ENCODE measurements around the gene NDUFC2. TPM values are rescaled to one million over a fixed set of nuclear protein-coding genes. Genes with fewer than 3 reads are reported as not detected.
"Not testable (repeated sequence)": the region's sequence is repeated elsewhere in the genome, so short reads cannot be mapped to it uniquely, and the experiment has no call there.

NDUFC2 gene
- polyA plus RNA-seq, 3 donors = 126 to 159 (median 158) TPM

DNA sequence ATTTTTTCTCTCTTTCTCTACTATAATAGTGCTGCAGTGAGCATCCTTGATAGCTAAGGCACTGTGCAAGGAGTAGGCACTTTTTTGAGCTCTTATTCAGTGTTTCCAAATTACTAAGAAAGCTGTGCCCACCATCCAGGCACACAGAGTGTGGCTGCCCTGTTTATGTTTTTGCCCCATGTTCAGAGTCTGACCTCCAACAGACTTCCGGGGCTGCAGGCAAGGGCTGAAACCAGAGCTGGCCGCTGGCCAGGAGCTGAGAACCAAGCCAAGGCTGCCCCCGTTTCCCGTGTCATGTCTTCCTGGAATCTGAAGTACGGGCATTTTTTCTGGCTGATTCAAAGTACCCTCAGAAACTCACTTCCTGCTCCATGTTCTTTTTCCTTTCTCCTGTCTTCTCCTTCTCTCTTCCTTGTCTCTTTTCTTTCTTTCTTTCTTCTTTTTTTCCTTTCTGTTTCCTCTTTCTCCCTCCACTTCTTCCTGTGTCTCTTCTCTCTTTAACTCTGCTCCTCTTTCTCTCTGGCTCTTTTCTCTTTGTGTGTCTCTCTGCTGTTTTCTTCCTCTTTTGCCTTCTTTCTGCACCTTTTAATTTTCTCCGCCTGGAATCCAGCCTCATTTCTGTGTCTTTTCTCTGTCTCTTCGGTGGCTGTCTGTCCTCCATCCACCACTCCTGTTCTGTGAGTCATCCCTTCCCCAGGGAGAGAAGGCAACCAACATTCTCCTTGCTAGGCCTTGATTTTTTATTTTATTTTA lies 39.6 kb downstream of the NDUFC2 start:
- DNase-seq (ENCODE audit: extremely low read depth in 1 of 11, low read depth in 9 of 11, low spot score in 4 of 11) = peak in 3 of 11 donors; percentile 39 to 45 (median 45)

DNA sequence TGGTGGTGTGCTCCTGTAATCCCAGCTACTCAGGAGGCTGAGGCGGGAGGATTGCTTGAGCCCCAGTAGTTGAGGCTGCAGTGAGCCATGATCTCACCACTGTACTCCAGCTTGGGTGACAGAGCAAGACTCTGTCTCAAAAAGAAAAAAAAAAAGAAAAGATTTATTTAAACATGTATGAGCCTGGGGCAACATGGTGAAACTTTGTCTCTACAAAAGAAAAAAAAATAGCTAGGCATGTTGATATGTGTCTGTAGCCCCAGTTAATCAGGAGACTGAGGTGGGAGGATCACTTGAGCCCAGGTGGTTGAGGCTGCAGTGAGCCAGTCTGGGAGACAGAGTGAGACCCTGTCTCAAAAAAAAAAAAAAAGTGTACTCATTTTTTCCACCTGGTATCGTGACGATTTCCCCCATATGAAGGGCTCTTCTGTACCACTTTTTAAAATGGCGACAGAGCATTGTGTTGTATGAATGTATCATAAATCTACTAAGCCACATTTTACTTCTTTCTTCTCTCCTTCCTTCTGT lies 40.2 kb downstream of the NDUFC2 start:
- no peak for DNase-seq (ENCODE audit: extremely low read depth in 1 of 11, low read depth in 9 of 11, low spot score in 4 of 11)

DNA sequence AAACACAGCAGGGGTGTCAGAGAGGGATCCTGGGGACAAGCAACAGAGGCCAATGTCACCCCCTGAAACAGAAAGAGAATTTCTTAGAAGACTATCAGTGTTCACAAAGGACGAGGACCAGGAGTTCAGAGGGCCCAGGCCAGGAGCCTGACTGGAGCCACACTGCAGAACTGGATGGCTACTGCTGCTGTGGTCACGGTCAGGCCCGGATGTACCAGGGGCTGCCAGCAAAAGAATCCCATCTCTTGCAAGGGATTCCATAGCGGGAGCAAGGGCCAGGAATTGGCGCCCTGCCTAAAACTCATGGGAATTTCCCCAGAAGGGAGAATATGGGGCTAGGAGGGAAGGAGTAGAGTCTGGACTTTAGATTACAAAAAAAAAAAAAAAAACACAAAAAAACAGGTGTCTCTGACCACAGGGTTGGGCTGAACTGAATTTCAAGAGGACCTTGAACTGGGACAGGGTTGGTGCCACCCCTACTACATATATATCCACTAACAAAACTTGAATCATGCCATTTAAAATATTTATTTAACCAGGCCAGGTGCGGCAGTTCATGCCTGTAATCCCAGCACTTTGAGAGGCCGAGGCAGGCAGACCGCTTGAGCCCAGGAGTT lies 40.9 kb downstream of the NDUFC2 start:
- DNase-seq (ENCODE audit: extremely low read depth in 1 of 11, low read depth in 9 of 11, low spot score in 4 of 11) = no peak

DNA sequence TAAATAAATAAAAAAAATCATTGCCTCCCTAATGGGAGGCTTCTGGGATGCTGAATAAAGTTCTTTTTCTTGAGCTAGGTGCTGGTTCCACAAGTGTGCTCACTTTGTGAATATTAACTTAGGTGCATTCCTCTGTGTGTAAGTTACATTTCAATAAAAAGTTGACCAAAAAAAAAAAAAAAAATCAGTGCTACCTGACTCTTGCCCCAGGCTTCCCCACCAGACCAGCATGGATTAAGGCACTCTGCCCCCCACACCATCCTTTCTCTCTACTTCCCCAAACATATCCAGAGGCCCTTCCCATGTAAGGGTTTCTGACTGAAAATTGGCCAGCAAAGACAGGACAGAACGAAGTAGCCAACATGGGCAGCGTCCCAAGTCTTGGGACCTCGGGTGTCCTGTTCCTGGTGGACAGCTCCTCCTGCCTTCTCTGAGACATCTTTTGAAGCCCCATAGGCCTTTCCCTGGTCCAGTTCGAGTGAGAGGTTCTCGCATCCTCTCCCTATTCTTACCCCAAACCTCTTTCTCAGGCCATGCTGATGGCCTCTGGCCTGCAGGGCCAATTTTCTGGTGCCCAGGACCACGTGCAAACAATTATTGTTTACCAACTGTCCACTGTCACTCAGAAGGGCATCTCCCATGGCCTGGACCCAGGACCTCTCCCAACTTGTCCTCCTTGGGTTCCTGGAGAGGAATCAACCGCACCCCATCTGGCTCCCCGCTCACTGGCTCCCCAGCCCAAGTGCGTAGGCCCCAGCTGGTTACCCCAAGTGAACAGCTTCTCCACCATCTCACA lies 41.6 kb downstream of the NDUFC2 start:
- DNase-seq (ENCODE audit: extremely low read depth in 1 of 11, low read depth in 9 of 11, low spot score in 4 of 11) = no peak

DNA sequence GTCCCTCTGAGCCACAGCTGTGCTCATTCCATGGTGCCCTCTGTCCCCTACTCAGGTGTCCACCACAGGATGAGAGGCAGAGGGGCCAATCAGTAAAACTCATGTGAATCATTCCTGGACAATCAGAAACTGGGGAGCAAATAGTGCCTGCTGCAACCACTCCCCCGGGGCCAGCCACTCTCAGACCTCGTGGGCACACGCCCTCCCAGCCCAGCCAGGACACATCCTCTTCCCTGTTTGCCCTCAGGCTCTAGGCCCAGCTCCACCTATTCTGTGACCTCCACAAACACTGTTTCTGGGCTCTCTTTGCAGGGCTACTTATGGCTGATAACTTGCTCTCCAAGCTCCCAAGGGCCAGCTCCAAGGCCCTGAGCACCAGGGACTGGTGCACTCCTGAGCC lies 42.6 kb downstream of the NDUFC2 start:
- DNase-seq (ENCODE audit: extremely low read depth in 1 of 11, low read depth in 9 of 11, low spot score in 4 of 11) = no peak

DNA sequence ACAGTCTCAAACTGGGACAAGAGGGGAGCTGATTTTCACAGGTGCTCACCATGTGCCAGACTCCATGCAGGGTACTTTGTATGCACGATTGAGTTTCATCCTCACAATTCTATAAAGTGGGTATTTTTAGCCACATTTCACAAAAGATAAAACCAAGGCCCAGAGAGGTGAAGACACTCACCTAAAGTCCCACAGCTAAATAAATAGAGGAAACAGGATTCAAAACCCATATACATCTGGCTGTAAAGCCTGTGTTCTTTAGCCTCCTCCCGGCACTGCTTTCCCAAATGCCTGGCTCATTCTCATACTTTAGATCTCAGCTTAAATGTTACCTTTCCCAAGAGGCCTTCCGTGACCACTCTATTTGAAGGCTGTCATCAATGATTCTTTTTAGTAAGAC lies 43.3 kb downstream of the NDUFC2 start:
- no peak for DNase-seq (ENCODE audit: extremely low read depth in 1 of 11, low read depth in 9 of 11, low spot score in 4 of 11)

DNA sequence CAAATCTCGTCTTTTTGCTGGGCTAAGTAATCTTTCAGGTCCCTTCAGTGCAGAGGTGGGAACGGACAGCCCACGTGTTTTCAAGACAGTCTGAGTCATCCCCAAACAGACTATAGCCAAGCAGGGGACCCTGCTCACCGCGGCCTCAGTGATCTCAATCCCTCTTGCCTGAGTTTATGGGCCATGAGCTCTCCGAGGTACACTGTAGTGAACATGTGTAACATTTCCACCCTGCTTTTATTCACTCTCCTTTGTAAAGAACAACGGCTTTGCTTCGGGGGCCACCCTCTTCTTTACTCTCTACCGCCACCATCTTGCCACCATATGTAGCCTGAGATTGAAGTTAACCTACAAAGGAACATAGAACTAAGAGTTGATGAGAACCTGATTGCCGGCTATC lies 45.0 kb downstream of the NDUFC2 start:
- no peak for DNase-seq (ENCODE audit: extremely low read depth in 1 of 11, low read depth in 9 of 11, low spot score in 4 of 11)

DNA sequence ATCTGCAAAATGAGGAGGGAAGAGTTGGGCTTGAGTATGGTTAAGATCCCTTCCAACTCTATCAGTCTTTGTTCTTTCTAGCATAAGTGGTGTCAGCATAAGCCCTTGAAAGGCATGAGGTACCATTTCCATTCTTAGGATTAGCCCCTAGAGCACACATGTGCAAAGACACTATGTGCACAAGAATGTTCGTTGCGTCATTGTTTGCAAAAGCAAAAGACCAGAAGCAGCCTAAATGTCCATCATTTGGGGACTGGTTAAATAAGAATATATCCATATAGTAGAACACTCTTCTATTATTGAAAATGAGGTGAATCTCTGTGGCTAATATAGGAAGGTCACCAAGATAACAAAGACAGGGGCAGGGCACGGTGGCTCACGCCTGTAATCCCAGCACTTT lies 46.6 kb downstream of the NDUFC2 start:
- no peak for DNase-seq (ENCODE audit: extremely low read depth in 1 of 11, low read depth in 9 of 11, low spot score in 4 of 11)

DNA sequence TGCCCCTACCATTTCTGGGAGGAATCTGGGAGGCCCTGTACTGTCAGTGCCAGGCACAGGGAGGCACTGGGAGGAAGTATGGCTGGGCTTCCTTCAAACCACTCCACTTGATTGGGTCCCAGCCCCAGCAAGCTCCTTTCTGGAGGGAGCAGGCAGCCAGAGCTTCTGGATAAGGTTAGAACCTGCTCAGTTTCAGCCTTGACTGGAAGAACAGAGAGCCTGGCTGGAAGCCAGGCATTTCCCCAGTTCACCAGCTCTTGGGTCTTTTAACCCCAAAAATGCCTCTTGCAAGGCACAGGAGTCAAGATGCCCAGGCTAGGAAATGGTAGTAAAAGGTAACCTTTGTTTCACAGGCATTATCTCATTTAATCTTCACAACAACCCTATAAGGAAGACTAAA lies 47.6 kb downstream of the NDUFC2 start:
- no peak for DNase-seq (ENCODE audit: extremely low read depth in 1 of 11, low read depth in 9 of 11, low spot score in 4 of 11)

DNA sequence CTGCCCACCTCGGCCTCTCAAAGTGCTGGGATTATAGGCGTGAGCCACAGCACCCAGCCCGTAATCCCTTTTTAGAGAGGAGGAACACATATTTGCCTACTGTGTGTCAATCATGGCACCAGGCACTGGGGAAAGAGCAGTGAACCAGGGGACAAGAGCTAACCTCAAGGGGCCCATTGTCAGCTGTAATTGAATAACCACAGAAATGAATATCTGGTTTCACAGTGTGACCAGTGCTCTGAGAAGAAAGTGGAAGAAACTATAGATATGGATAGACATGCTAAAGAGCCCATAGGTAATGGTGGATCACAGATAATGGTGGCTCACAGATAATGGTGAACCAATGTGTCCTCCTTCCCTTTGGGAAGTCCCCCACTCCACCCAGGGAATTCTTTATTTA lies 48.0 kb downstream of the NDUFC2 start:
- DNase-seq (ENCODE audit: extremely low read depth in 1 of 11, low read depth in 9 of 11, low spot score in 4 of 11) = no peak

DNA sequence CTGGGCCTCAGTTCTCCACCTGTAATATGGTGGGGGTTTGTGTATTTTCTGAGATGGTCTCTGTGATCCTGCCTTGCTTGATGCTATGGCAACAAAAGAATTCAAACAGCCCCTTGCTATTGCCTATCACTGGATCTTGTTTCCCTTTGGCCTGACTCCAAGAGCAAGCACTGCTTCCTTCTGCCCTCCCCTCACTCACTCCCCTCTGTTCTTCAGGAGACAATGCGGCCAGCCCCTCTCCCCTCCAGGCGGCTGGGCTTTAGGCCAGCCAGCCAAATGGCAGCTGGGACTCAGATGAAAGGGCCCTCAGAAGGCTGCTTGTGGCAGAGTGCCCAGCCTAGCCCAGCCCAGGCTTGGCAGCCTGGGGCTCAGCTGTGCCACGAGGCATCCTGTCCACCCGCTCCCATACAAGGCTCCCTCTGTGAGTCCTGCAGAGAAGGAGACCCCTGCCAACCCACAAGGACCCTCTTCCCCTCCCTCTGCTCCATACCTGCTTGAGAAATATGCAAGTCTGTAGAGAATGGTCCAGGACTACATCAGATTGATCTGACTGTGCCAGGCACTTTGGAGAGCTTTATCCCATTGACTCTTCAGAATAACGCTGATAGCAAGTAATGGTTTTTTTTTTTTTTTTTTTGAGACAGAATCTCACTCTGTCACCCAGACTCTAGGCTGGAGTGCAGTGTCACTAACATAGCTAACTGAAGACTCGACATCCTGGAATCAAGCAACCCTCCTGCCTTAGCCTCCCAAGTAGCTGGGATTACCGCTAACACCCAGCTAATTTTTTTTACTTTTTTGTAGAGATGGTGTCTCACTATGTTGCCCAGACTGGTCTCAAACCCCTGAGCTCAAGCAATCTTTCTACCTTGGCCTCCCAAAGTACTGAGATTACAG lies 49.0 kb downstream of the NDUFC2 start:
- peak in 10 of 11 donors; percentile 60 to 84 (median 78) for DNase-seq (ENCODE audit: extremely low read depth in 1 of 11, low read depth in 9 of 11, low spot score in 4 of 11)

DNA sequence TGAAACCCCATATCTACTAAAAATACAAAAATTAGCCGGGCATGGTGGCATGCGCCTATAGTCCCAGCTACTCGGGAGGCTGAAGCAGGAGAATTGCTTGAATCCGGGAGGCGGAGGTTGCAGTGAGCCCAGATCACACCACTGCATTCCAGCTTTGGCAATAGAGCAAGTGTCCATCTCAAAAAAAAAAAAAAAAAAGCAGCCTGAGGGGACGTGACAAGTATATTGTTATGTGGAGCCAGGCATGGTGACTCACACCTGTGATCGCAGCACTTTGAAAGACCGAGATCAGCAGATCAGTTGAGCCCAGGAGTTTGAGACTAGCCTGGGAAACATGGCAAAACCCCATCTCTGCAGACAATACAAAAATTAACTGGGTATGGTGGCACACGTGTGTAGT lies 51.2 kb downstream of the NDUFC2 start:
- DNase-seq (ENCODE audit: extremely low read depth in 1 of 11, low read depth in 9 of 11, low spot score in 4 of 11) = not testable (repeated sequence)

DNA sequence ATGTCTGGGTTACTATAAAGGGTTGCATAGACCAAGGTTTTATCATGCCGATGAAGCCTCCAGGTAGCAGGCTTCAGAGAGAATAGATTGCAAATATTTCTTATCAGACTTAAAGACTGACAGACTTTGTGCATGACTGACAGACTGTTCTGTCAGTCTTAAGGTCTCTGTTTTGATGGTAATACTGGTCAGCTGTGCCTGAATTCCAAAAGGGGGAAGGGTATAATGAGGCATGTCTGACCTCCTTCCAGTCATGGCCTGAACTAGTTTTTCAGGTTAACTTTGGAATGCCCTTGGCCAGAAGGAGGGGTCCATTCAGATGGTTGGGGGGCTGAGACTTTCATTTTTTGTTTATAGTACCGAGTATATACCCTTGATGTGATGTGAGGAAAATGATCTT lies 51.9 kb downstream of the NDUFC2 start:
- no peak for DNase-seq (ENCODE audit: extremely low read depth in 1 of 11, low read depth in 9 of 11, low spot score in 4 of 11)

DNA sequence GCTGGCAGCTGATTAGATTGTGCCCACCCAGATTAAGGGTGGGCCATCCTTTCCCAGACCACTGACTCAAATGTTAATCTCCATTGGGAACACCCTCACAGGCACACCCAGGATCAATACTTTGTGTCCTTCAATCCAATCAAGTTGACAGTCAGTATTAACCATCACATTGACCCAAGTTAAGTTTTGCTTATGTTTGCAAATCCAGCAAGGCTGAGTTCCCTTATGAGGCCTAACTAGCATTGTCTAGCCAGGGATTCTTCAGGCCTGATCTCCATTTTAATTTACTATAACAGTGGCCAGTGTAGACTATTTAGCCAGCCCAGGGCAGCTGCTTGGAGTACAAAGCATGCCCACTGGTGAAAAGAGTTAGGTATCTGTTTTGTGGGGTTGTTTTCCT lies 54.3 kb downstream of the NDUFC2 start:
- DNase-seq (ENCODE audit: extremely low read depth in 1 of 11, low read depth in 9 of 11, low spot score in 4 of 11) = no peak

DNA sequence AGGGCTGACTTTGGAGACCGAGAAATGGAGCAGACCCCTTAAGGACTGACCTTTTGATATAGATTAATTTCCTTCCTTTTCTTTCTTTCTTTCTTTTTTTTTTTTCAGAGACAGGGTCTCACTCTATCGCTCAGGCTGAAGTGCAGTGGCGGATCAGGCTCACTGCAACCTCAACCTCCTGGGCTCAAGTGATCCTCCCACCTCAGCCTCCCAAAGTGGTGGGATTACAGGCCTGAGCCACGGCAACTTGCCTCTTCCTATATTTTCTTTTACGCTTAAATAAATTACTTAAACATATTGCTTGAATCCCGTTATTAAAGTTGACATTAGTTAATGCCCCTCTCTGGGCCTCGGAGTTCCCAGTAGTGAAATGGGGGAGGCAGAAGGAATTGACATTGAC lies 56.2 kb downstream of the NDUFC2 start:
- no peak for DNase-seq (ENCODE audit: extremely low read depth in 1 of 11, low read depth in 9 of 11, low spot score in 4 of 11)

DNA sequence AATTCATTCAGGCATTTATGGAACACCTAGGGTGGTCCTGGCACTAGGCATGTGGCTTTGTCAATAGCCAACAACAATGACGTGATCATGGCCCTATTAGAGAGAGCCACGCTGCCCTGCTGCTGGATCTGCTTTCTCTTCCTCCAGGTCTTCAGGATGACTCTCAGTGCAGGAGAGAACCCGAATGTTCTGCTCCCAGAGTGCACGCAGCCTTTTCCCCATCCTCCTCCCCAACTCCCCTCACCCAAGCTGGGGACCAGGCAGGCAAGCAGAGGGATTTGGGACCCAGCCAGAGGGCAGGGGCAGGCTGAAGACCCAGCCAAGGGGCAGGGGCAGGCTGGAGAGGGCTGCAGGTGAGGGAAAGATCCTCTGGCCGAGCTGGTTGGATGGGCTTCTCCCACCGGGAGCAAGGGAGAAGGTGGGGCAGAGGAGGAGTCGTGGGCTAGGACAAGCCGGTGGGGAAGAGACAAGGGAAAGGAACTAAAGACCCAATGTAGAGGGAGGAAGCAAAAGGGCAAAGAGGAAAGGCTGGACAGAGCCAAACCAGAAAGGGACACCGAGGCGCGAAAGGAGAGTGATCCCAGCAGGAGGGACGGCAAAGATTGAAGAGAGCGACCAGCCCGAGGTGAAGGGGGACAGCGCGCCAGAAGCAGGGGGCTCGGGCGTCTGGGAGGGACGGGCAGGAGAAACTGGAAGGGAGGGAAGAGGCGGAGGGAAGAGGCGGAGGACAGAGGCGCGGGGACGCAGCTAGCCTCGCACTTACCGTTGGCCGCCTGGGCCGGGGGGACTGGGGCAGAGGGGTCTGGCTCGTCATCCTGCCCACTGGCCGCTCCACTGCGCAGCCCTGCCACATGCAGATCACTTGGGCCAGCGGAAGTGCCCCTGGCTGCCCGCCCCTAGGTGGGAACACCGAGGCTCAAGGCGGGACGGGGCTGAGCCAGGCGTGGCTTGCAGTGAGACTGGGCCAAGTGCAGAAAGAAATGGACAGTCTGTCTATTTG lies 57.0 kb downstream of the NDUFC2 start, which contains the start of gene KCTD14:
Gene KCTD14, minus strand, starts transcription at position 880 of the 1,000 bp plus-strand sequence. Its CDS starts 27 bp downstream, at position 853.
- DNase-seq (ENCODE audit: extremely low read depth in 1 of 11, low read depth in 9 of 11, low spot score in 4 of 11) = peak in 4 of 11 donors; percentile 45 to 58 (median 49)

DNA sequence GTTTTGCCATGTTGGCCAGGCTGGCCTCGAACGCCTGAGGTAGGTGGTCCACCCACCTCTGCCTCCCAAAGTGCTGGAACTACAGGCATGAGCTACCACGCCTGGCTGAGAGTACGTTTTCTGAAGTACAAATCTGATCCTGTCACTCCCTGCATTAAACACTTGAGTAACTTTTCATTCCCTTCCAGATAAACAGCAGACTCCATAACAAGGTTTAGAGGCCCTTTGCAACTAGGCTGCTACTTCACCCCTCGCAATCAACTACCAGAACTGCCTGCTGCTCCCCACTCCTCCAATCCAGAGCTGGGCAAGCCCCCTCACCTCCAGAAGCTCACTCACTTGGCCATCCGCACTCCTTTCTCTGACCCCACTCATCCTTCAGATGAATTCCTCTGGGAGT lies 58.1 kb downstream of the NDUFC2 start:
- peak in 1 of 11 donors; percentile 18 for DNase-seq (ENCODE audit: extremely low read depth in 1 of 11, low read depth in 9 of 11, low spot score in 4 of 11)

DNA sequence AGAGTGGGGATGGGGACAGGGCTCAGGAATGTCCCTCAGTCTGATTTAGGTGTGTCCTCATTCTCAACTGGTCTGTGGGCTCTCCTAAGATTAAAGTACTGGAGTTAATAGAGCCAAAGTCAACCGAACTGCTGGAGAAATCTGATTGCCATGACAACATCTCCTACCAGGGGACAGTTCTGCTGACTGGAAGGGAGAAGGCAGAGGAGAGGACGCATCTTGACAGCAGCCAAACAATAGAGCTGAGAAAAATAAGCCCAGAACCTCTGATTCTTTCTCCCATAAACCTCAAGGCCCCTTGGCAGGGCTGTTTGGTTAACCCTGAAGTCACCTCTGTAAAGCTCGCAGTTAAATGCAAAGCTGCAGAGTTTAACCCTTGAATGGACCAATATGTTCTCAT lies 59.4 kb downstream of the NDUFC2 start:
- DNase-seq (ENCODE audit: extremely low read depth in 1 of 11, low read depth in 9 of 11, low spot score in 4 of 11) = peak in 2 of 11 donors; percentile 22 to 25
